ENCODE results near the gene ABTB1. TPM values are rescaled to one million over a fixed set of nuclear protein-coding genes. Genes with fewer than 3 reads are reported as not detected.
A peak's percentile ranks its signal among the peaks of the same experiment; 100 is the strongest.
"Not testable (repeated sequence)": the region's sequence is repeated elsewhere in the genome, so short reads cannot be mapped to it uniquely, and the experiment has no call there.

ABTB1 gene
- total RNA-seq, 1 donor: 8.2 TPM

- no peak overlapping the region for H3K4me3 ChIP-seq (ENCODE audit: low read depth, low read length)
- TF ChIP-seq CTCF (IDR thresholded peaks at IDR 0.05; ENCODE audit: insufficient read depth, low read length): no peak
- peak; percentile 32 for DNase-seq (ENCODE audit: low read depth)
These were observed 26.1 kb downstream of the ABTB1 start for GRCh38 chr3:127698691-127699415.

- peak; percentile 40 for DNase-seq (ENCODE audit: low read depth)
- H3K4me3 ChIP-seq (ENCODE audit: low read depth, low read length): no peak overlapping the region
- no peak for TF ChIP-seq CTCF (IDR thresholded peaks at IDR 0.05; ENCODE audit: insufficient read depth, low read length)
These were observed 26.9 kb downstream of the ABTB1 start for GRCh38 chr3:127699416-127700300.

- no peak overlapping the region for H3K4me3 ChIP-seq (ENCODE audit: low read depth, low read length)
- no peak for TF ChIP-seq CTCF (IDR thresholded peaks at IDR 0.05; ENCODE audit: insufficient read depth, low read length)
- no peak for DNase-seq (ENCODE audit: low read depth)
These were observed 27.7 kb downstream of the ABTB1 start for GRCh38 chr3:127700406-127700805.

GRCh38 chr3:127701280-127701911, 28.6 kb downstream of the ABTB1 start:
- TF ChIP-seq CTCF (IDR thresholded peaks at IDR 0.05; ENCODE audit: insufficient read depth, low read length): no peak
- H3K4me3 ChIP-seq (ENCODE audit: low read depth, low read length): no peak overlapping the region
- no peak for DNase-seq (ENCODE audit: low read depth)

GRCh38 chr3:127702151-127702578, 29.4 kb downstream of the ABTB1 start:
- no peak overlapping the region for H3K4me3 ChIP-seq (ENCODE audit: low read depth, low read length)
- DNase-seq (ENCODE audit: low read depth): peak; percentile 61
- TF ChIP-seq CTCF (IDR thresholded peaks at IDR 0.05; ENCODE audit: insufficient read depth, low read length): no peak

- DNase-seq (ENCODE audit: low read depth); H3K4me3 ChIP-seq (ENCODE audit: low read depth, low read length): not testable (repeated sequence)
These were observed 32.1 kb downstream of the ABTB1 start for GRCh38 chr3:127704840-127705239.

GRCh38 chr3:127706312-127706711, 33.6 kb downstream of the ABTB1 start:
- DNase-seq (ENCODE audit: low read depth): no peak
- H3K4me3 ChIP-seq (ENCODE audit: low read depth, low read length): no peak overlapping the region
- no peak for TF ChIP-seq CTCF (IDR thresholded peaks at IDR 0.05; ENCODE audit: insufficient read depth, low read length)

Measured in fibroblast of the aortic adventitia (primary cell).